Lower lobe of right lung (tissue), 2 donors: ENCODE measurements around the gene ECHS1. TPM values are rescaled to one million over a fixed set of nuclear protein-coding genes. Genes with fewer than 3 reads are reported as not detected.

Experiments used
- ATAC-seq, 2 donors: fragments of 200-7000 bp; cut with Tn5 transposase; one replicate each; pipeline ENCODE4 v1.9.1; 2020 to 2022; ENCODE audit warnings: mild to moderate bottlenecking in 2 of 2, moderate library complexity in 2 of 2
- DNase-seq: peaks from one replicate; pipeline ENCODE4 v3.0.0-alpha.2; 2020
- H3K27ac ChIP-seq: fragments of 200-600 bp; one replicate; pipeline ENCODE4 v1.8.0; 2022
- H3K27me3 ChIP-seq: fragments of 200-600 bp; one replicate; pipeline ENCODE4 v1.8.0; 2022; ENCODE audit warnings: low read depth
- H3K36me3 ChIP-seq: fragments of 200-600 bp; one replicate; pipeline ENCODE4 v1.8.0; 2022; ENCODE audit warnings: mild to moderate bottlenecking
- H3K4me1 ChIP-seq: fragments of 200-600 bp; one replicate; pipeline ENCODE4 v1.8.0; 2022
- H3K4me3 ChIP-seq: fragments of 200-600 bp; one replicate; pipeline ENCODE4 v1.8.0; 2022; ENCODE audit warnings: mild to moderate bottlenecking
- H3K9me3 ChIP-seq: fragments of 200-600 bp; one replicate; pipeline ENCODE4 v1.8.0; 2022
- intact Hi-C: fragments of 100-400 bp; cut with DNase I; formaldehyde crosslinking; loops from one replicate; pipeline ENCODE4 v1.11.0; 2022
- total RNA-seq: library from RNA; stranded (reverse); fragmentation: NEBNext Ultra II Directional; extraction: Animal tissue kit (Norgen Biotek cat#: 25700); gene quantifications from one replicate; pipeline ENCODE4 v1.2.1, GENCODE V29; 2021
- TF ChIP-seq, protein P1 (sequence below): fragments of 200-600 bp; IDR thresholded peaks from one replicate; pipeline ENCODE4 v1.8.0; 2022; ENCODE audit warnings: antibody characterized with exemption, mild to moderate bottlenecking
- donor health status: DM: no; HTN: yes; CAD: no; lungs with severe emphysema.

The ECHS1 gene
- total RNA-seq, 1 donor from 2014 or later = 59.5 TPM

DNA sequence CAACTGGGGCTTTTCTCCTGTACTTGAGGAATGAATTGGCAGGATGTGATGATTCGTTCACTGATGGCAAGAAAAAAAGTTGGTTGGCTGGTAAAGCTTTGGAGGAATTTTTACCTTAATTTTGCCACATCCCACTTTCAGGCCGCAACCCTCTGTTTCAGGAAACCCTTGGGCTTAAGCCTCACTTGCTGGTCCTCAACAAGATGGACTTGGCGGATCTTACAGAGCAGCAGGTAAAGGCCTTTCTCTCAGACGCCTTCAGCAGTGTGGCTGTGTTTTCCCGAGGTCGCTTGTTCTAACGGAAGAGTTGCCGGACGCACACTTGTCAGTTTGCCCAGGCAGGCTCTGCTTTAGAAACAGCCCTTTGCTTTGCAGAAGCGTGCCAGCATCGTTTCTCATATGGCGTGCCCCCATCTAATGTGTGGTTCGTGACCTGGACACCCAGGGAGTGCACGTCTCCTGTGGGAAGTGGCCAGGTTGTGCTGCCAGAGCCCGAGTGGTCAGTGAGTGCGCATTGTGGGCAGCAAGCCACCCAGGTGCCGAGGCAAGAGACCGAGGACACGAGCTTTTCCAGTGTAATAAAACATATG lies 23.0 kb upstream of the ECHS1 start:
- H3K9me3 ChIP-seq = no peaks in the 10 kb centered on the region
- H3K4me1 ChIP-seq = peaks cover 18% of the 10 kb centered on the region
- DNase-seq (peak; percentile 28), ATAC-seq (no peak)
- peaks cover 49% of the 10 kb centered on the region for H3K36me3 ChIP-seq
- no peaks in the 10 kb centered on the region for H3K27me3 ChIP-seq
- TF ChIP-seq, protein P1, sequence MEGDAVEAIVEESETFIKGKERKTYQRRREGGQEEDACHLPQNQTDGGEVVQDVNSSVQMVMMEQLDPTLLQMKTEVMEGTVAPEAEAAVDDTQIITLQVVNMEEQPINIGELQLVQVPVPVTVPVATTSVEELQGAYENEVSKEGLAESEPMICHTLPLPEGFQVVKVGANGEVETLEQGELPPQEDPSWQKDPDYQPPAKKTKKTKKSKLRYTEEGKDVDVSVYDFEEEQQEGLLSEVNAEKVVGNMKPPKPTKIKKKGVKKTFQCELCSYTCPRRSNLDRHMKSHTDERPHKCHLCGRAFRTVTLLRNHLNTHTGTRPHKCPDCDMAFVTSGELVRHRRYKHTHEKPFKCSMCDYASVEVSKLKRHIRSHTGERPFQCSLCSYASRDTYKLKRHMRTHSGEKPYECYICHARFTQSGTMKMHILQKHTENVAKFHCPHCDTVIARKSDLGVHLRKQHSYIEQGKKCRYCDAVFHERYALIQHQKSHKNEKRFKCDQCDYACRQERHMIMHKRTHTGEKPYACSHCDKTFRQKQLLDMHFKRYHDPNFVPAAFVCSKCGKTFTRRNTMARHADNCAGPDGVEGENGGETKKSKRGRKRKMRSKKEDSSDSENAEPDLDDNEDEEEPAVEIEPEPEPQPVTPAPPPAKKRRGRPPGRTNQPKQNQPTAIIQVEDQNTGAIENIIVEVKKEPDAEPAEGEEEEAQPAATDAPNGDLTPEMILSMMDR = no peak
- H3K27ac ChIP-seq = no peak overlapping the region
- H3K4me3 ChIP-seq = no peak overlapping the region
- intact Hi-C loops = no loop called here

DNA sequence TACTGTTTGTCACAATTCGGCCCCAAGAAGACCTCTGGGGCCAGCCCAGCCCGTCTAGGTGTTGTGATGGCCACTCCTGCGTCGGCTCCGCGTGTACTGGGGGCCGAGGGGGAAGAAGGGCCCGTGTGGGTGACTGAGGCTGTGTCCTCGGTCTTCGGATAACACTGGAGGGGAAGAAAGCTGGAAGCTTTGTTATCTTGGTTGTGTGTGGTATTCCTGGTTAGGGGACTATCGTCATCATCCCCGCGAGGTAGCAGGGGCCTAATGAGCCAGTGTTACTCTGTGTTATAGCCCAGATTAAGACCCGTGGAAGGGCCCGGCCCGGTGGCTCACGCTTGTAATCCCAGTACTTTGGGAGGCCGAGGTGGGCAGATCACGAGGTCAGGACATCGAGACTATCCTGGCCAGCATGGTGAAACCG lies 21.7 kb upstream of the ECHS1 start:
- H3K4me1 ChIP-seq = peaks cover 18% of the 10 kb centered on the region
- H3K36me3 ChIP-seq = peaks cover 37% of the 10 kb centered on the region
- H3K9me3 ChIP-seq = no peaks in the 10 kb centered on the region
- DNase-seq (peak; percentile 45), ATAC-seq (no peak)
- intact Hi-C loops = no loop called here
- TF ChIP-seq, protein P1 = no peak
- peak overlapping the region; percentile 90 for H3K4me3 ChIP-seq
- H3K27ac ChIP-seq = peak overlapping the region; percentile 84
- no peaks in the 10 kb centered on the region for H3K27me3 ChIP-seq

DNA sequence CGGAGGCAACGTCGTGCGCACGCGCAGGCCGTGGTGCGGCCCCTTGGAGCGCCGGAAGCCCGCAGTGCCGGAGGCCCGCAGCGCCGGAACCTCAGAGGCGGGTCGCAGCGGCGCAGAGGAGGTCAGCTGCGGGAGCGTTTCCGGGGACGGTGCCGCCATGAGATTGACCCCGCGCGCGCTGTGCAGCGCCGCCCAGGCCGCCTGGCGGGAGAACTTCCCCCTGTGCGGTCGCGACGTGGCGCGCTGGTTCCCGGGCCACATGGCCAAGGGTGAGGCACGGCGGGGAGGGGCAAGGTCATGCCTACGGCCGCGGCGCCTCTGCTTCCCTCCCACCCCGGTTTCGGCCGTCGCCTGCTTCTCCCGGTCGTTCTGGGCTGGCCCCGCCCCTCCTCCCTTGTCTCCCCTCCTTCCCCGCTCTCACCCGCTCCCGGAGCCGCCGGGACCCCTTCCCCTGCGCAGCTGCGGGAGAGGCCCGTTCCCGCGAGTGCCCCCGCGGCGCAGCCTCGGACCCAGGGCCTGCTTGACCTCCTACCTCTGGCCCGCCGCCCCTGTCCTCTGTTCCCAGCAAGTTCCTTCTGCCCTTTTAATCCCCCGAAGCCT lies 21.0 kb upstream of the ECHS1 start, which contains the start of gene MTG1:
TSS of gene MTG1 (plus strand) at position 94 of the 600 bp plus-strand sequence. CDS start at position 158, 64 bp downstream.
- Histone ChIP-seq H3K36me3 (peaks cover 30% of the 10 kb centered on the region), H3K27me3 (no peaks in the 10 kb centered on the region)

DNA sequence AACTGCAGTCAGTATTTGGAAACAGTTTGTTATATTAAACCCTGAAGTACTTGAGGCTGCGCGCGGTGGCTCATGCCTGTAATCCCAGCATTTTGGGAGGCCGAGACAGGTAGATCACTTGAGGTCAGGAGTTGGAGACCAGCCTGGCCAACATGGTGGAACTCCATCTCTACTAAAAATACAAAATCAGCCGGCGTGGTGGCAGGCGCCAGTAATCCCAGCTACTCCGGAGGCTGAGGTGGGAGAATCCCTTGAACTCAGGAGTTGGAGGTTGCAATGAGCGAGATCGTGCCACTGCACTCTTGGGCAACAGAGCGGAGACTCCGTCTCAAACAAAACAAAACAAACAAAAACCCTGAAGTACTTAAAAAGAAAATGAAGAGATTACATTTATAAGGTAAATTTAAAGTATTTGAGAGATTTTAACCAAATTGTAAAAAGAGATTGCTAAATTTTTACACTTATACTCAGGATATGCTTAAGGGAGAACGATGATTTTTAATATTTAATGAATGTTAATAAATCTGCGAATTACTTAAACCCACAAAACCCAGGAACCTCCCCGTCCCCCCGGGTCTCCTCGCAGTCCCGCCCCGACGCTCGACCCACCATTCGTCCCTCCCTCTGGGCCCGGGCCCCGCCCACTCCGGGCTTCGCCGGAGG lies 20.4 kb upstream of the ECHS1 start:
- intact Hi-C loops = no loop called here
- H3K4me1 ChIP-seq = peaks cover 18% of the 10 kb centered on the region
- peak overlapping the region; percentile 90 for H3K4me3 ChIP-seq
- no peaks in the 10 kb centered on the region for H3K9me3 ChIP-seq
- peaks cover 24% of the 10 kb centered on the region for H3K36me3 ChIP-seq
- ATAC-seq = no peak
- DNase-seq = peak; percentile 32
- TF ChIP-seq, protein P1 = no peak
- peak overlapping the region; percentile 84 for H3K27ac ChIP-seq
- H3K27me3 ChIP-seq = no peaks in the 10 kb centered on the region

More for the DNA sequence above, 21.0 kb upstream of the ECHS1 start, which contains the start of gene MTG1:
- Histone ChIP-seq H3K9me3 (no peaks in the 10 kb centered on the region), H3K27ac (peak within 1 kb of the TSS; percentile 84), H3K4me3 (peak within 1 kb of the TSS; percentile 90), H3K4me1 (peaks cover 18% of the 10 kb centered on the region)
- ATAC-seq = peak; percentile 97 to 98
- intact Hi-C loops = no loop called here
- peak; percentile 96 for DNase-seq
- TF ChIP-seq, protein P1 = peak; percentile 24

DNA sequence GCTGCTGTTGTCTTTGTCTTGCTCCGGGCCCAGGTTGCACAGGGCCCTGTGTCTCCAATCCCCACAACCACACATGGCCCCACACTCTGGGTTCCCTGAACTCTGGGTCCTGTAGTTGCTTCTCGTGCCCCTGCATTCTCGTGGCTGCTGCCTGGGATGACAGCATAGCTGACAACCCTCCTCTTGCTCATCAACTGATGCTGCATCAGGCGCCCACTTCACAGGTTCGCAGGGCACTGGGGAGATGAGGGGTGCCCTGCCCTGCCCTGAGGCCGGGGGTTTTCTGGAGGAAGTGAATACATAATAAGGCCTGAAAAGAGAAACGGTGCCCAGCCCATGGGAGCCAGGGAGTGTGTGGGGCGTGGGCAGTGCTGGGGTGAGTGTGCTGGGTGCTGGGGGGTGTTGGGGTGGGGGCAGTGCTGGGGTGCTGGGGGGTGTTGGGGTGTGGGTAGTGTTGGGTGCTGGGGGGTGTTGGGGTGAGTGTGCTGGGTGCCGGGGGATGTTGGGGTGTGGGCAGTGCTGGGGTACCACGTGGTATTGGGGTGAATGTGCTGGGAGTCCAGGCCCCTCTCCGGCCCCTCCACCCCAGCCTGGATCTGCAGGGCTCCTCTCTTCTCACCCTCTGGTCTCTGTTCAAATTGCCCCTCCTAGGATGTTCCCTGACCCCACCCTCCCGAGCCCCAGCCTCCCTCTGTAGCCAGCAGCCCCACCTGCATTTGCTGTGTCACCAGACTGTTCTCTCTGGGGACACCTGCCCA lies 18.8 kb upstream of the ECHS1 start:
- intact Hi-C loops = no loop called here
- H3K27ac ChIP-seq = no peak overlapping the region
- H3K4me3 ChIP-seq = no peak overlapping the region
- H3K4me1 ChIP-seq = peaks cover 18% of the 10 kb centered on the region
- ATAC-seq (no peak), DNase-seq (peak; percentile 30)
- peaks cover 15% of the 10 kb centered on the region for H3K36me3 ChIP-seq
- H3K27me3 ChIP-seq = no peaks in the 10 kb centered on the region
- no peaks in the 10 kb centered on the region for H3K9me3 ChIP-seq
- TF ChIP-seq, protein P1 = no peak
